Activated naive CD8-positive, alpha-beta T cell treated with anti-CD3 and anti-CD28 coated beads, Interleukin-2, amount 50 U/mL, for 24 hours (primary cell): Measurements from ENCODE around the gene WDFY3.
"Not testable (repeated sequence)": the region's sequence is repeated elsewhere in the genome, so short reads cannot be mapped to it uniquely, and the experiment has no call there.

Experiments
- ATAC-seq: fragments of 150-1000 bp; cut with Tn5 transposase; one replicate; pipeline ENCODE4 v1.10.0; 2021
- DNase-seq: peaks from one replicate; pipeline ENCODE4 v3.0.0; 2021
- H3K27ac Mint-ChIP-seq: one replicate; pipeline ENCODE4 v1.8.0; 2021; ENCODE audit warnings: mild to moderate bottlenecking, mixed read lengths
- H3K27me3 Mint-ChIP-seq: one replicate; pipeline ENCODE4 v1.8.0; 2021; ENCODE audit warnings: mixed read lengths
- H3K36me3 Mint-ChIP-seq: one replicate; pipeline ENCODE4 v1.8.0; 2021; ENCODE audit warnings: low read depth, mixed read lengths
- H3K4me1 Mint-ChIP-seq: one replicate; pipeline ENCODE4 v1.8.0; 2021; ENCODE audit warnings: mixed read lengths
- H3K4me3 Mint-ChIP-seq: one replicate; pipeline ENCODE4 v1.8.0; 2021; ENCODE audit warnings: mild to moderate bottlenecking, moderate library complexity, mixed read lengths
- H3K9me3 Mint-ChIP-seq: one replicate; pipeline ENCODE4 v1.8.0; 2021; ENCODE audit warnings: mixed read lengths

Gene WDFY3

DNA sequence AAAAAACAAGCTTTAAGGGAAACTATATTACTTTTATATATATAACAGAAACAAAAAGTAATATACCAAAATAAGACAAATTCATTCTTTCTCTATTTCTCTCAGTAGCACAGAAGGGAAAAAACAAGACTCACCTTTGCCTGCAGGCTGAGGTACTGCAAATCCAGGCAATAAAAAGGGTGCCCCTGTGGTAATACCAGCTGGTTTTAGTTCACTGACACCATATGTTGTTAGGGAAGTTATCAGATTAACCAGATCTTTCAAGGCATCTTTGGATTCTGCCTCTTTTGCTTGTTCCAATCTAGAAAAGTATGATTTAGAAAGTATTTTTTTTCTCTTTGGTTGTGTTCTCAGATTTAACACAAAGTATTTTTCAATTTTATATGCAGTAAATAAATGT is 139.8 kb downstream of the WDFY3 start:
- peaks cover 1% of the 10 kb centered on the region for H3K27me3 Mint-ChIP-seq

DNA sequence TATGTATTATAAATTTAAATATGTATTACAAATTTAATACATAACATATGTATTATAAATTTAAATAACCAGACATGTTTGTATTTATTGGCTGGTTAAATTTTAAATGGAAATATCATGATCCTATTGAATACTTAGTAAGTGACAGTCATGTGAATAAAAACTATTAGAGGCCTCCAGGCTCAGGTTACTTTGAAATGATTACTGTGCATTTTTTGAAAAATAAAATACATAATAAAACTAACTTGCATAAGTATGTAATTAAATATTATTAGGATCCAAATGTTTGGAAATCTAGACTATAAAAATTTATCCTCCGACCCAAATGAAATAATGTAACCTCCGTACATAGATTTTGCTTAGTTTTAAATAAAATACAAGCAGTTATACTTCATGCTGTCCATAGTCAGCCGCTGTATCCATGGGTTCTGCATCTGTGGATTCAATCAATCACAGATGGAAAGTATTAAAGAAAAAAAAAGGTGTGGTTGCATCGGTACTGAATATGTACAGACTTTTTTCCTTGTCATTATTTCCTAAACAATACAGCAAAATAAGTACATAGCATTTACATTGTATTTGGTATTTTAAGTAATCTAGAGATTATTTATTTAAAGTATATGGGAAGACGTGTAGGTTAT is 140.7 kb downstream of the WDFY3 start:
- Mint-ChIP-seq H3K27me3 (peaks cover 1% of the 10 kb centered on the region), H3K9me3 (no peaks in the 10 kb centered on the region), H3K4me1 (no peaks in the 10 kb centered on the region), H3K36me3 (no peaks in the 10 kb centered on the region), H3K27ac (no peak overlapping the region), H3K4me3 (no peak overlapping the region)
- DNase-seq (no peak), ATAC-seq (no peak)

More for the DNA sequence above, 139.8 kb downstream of the WDFY3 start:
- DNase-seq (no peak), ATAC-seq (no peak)
- Mint-ChIP-seq H3K9me3 (no peaks in the 10 kb centered on the region), H3K27ac (no peak overlapping the region), H3K36me3 (no peaks in the 10 kb centered on the region), H3K4me3 (no peak overlapping the region), H3K4me1 (no peaks in the 10 kb centered on the region)

DNA sequence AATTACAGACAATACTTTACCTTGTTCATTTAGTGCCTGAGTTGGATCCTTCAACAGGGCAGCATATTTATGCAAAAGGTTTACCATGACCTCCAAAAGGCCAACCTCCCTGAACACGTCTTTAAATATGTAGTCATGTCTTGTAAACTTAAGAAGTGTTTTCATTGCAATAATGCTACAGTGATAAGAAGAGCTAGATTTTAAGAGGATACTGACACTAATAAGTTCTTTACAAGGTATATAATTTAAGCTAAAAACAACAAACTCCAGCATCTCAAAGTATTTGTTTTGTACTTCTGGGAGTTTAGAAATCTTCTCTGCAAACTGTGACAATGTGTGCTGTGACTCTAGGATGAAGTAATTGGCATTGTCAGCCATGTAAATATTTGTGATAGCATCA is 145.4 kb downstream of the WDFY3 start:
- ATAC-seq, result no peak
- no peak for DNase-seq
- H3K4me1 Mint-ChIP-seq, result no peaks in the 10 kb centered on the region
- no peak overlapping the region for H3K27ac Mint-ChIP-seq
- H3K4me3 Mint-ChIP-seq, result no peak overlapping the region
- H3K36me3 Mint-ChIP-seq, result no peaks in the 10 kb centered on the region
- peaks cover 1% of the 10 kb centered on the region for H3K27me3 Mint-ChIP-seq
- H3K9me3 Mint-ChIP-seq, result no peaks in the 10 kb centered on the region

DNA sequence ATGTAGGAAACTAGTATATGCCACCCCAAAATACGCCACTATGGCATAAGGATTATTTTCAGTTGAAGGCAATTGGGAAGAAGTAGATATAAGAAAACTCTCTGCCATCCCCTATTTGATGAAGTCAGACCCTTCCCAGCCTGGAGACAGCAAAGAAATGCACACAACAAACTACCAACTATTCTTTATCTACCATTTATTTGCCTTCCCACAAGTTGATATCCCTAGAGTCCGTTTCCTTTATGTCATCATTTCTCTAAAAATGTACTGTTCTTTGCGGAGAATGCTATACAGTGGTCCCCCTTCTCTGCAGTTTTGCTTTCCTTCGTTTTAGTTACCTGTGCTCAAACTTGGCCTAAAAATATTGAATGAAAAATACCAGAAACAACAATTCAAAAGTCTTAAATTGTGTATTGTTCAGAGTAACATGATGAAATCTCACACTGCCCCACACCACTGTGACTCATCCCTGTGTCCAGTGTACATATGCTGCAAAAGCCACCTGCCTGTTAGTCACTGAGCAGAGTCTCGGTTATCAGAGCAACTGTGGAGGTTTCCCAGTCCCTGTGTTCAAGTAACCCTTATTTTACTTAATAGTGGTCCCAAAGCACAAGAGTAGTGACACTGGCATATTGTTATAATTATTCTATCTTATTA is 152.3 kb downstream of the WDFY3 start:
- Mint-ChIP-seq H3K4me3 (no peak overlapping the region), H3K36me3 (no peaks in the 10 kb centered on the region), H3K9me3 (no peaks in the 10 kb centered on the region), H3K27me3 (no peaks in the 10 kb centered on the region), H3K4me1 (no peaks in the 10 kb centered on the region), H3K27ac (no peak overlapping the region)
- DNase-seq, result no peak
- no peak for ATAC-seq

DNA sequence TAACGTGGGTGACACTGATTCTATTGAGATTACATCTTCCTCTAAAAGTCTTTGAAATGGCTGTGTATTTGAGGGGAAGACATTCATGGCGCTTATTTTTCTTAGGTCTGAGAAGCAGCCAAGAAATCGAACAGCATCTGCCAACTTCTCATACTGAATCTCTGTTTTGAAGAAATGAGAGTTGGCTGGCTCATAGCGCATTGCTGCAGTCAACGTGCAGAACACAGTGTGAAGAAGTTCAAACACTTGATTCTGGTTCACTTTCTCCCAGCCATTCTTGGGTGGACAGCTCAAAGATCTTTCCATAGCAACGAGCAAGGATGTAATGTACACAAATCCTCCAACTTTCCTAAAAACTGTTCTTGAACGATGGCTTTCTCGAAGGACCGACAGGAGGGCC is 156.5 kb downstream of the WDFY3 start:
- DNase-seq, result no peak
- H3K4me3 Mint-ChIP-seq, result no peak overlapping the region
- H3K27ac Mint-ChIP-seq, result no peak overlapping the region
- H3K36me3 Mint-ChIP-seq, result no peaks in the 10 kb centered on the region
- no peak for ATAC-seq
- H3K4me1 Mint-ChIP-seq, result no peaks in the 10 kb centered on the region
- H3K9me3 Mint-ChIP-seq, result no peaks in the 10 kb centered on the region
- no peaks in the 10 kb centered on the region for H3K27me3 Mint-ChIP-seq

DNA sequence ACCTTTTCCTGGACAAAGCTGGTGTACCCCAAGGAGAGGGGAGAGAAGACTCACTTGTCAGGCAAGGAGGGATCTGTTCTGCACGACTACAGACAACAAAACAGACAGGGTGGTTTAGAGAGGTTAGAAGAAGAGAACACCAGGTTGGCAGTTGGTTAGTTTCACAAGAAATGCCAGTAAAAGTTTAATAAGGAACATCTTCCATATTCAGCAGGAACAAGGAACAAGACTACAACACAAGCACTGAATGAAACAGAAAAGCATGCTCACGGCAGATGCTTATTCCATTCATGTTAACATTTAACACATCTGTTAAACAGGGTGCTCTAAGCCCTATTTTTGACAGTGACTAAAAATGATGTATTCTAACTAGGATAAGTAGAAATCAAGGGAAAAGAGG is 158.2 kb downstream of the WDFY3 start:
- Mint-ChIP-seq H3K36me3 (no peaks in the 10 kb centered on the region), H3K4me1 (no peaks in the 10 kb centered on the region), H3K4me3 (no peak overlapping the region), H3K27ac (no peak overlapping the region), H3K9me3 (no peaks in the 10 kb centered on the region), H3K27me3 (peaks cover 1% of the 10 kb centered on the region)
- no peak for ATAC-seq
- no peak for DNase-seq

DNA sequence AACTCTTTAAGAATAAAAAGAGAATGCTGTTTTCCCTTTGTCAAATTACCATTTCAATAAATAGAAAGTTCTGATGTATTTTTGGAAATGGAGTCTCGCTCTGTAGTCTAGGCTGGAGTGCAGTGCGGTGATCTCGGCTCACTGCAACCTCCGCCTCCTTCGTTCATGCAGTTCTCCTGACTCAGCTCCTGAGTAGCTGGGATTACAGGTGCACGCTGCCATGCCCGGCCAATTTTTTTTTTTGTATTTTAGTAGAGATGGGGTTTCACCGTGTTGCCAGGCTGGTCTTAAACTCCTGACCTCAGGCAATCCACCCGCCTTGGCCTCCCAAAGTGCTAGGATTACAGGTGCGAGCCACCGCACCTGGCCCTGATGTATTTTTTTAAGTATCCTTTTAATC is 159.9 kb downstream of the WDFY3 start:
- ATAC-seq, H3K9me3 Mint-ChIP-seq, H3K27me3 Mint-ChIP-seq, DNase-seq, H3K4me1 Mint-ChIP-seq, H3K36me3 Mint-ChIP-seq, H3K4me3 Mint-ChIP-seq, H3K27ac Mint-ChIP-seq: not testable (repeated sequence)

DNA sequence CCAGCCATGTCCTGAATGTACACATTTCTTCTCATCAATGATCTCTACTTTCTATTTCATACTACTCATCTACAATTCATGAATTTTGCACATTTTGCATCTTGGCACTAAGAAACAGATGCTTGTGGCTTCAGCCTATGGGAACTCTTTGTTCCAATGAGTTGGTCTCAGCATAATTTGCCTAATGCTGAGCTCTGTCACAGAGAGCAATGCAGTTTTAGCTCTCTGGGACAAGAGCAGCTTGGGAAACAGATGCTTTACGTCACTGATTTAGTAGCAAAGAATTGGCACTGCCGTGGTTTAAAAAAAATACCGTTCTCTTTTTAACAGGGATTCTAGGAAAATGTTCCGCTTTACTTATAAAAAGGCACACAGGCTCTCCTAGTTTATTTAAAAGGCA is 162.4 kb downstream of the WDFY3 start:
- ATAC-seq, result no peak
- Mint-ChIP-seq H3K4me3 (no peak overlapping the region), H3K4me1 (no peaks in the 10 kb centered on the region), H3K9me3 (no peaks in the 10 kb centered on the region), H3K36me3 (no peaks in the 10 kb centered on the region), H3K27me3 (peaks cover 1% of the 10 kb centered on the region), H3K27ac (no peak overlapping the region)
- DNase-seq, result no peak

DNA sequence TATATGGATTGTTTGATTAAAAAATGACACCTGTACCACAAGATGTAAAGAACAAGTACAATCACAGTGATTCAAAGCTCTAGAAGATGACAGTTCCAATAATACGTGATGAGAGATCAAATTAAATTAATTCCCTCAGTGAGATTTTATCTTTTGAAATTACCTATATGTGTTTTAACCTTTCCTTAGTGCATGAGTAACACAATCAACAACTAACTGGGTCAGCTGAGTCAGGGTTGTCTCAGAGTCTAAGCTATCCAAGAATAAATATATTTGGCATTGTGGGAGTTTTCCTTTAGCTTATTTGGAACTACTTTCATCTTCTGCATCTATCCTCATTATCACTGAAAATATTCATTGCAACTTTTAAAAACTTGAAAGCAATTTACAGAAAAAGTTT is 162.8 kb downstream of the WDFY3 start:
- Mint-ChIP-seq H3K36me3 (no peaks in the 10 kb centered on the region), H3K27me3 (peaks cover 1% of the 10 kb centered on the region), H3K27ac (no peak overlapping the region), H3K4me1 (no peaks in the 10 kb centered on the region), H3K4me3 (no peak overlapping the region), H3K9me3 (no peaks in the 10 kb centered on the region)
- DNase-seq (no peak), ATAC-seq (no peak)

DNA sequence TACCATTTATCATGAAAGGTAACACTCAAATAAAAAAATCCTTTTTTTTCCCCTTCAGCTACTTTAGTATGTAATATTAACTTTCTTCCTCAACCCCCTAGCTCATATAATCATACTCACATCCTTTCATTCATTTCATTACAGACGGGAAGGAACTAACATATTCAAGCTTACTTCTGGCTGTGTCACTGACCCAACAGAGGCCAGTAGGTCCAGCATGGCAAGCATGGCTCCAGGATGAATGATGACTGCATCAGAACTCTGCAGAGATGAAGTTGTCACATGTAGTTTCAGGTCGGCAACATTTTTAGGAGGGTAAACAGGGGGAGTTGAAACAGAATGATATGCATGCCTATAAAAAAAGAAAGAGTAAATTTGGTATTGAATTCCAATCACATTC is 163.4 kb downstream of the WDFY3 start:
- no peak overlapping the region for H3K4me3 Mint-ChIP-seq
- no peaks in the 10 kb centered on the region for H3K4me1 Mint-ChIP-seq
- no peak for DNase-seq
- H3K36me3 Mint-ChIP-seq, result no peaks in the 10 kb centered on the region
- ATAC-seq, result no peak
- H3K9me3 Mint-ChIP-seq, result no peaks in the 10 kb centered on the region
- peaks cover 1% of the 10 kb centered on the region for H3K27me3 Mint-ChIP-seq
- H3K27ac Mint-ChIP-seq, result no peak overlapping the region

DNA sequence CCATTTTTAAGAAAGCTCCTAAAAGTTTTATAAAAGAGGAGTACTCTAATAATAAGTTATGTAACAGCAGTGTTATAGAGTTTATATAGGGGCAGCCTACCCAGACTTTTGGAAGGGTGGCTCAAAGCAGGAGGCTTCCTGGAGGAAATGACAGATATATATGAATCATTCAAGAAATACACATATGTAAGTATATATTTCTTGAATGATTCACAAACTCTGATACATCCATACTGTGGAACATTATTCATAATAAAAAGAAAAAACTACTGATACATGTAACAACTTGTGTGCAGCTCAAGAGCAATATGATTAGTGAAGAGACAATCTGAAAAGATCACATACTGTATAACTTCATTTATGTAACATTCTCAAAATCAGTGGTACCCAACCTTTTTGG is 166.2 kb downstream of the WDFY3 start:
- H3K4me1 Mint-ChIP-seq, result no peaks in the 10 kb centered on the region
- H3K27me3 Mint-ChIP-seq, result peaks cover 1% of the 10 kb centered on the region
- no peaks in the 10 kb centered on the region for H3K36me3 Mint-ChIP-seq
- ATAC-seq (no peak), DNase-seq (no peak)
- no peak overlapping the region for H3K27ac Mint-ChIP-seq
- H3K9me3 Mint-ChIP-seq, result no peaks in the 10 kb centered on the region
- H3K4me3 Mint-ChIP-seq, result no peak overlapping the region

DNA sequence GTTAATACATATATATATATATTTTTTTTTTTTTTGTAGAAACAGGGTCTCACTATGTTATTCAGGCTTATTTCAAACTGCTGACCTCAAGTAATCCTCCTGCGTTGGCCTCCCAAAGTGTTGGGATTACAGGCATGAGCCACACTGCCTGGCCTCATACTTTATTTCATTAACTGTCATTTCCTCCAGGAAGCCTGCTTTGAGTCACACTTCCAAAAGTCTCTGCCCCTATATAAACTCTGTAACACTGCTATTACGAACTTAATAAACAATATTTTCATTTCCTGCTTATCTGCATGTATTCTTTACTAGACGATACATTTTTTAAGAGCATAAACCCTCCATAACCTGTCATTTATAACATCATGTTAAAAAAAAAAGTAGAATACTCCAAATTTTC is 167.2 kb downstream of the WDFY3 start:
- DNase-seq, result no peak
- H3K4me1 Mint-ChIP-seq, result no peaks in the 10 kb centered on the region
- H3K36me3 Mint-ChIP-seq, result no peaks in the 10 kb centered on the region
- no peak overlapping the region for H3K4me3 Mint-ChIP-seq
- H3K9me3 Mint-ChIP-seq, result no peaks in the 10 kb centered on the region
- ATAC-seq, result no peak
- no peaks in the 10 kb centered on the region for H3K27me3 Mint-ChIP-seq
- no peak overlapping the region for H3K27ac Mint-ChIP-seq

DNA sequence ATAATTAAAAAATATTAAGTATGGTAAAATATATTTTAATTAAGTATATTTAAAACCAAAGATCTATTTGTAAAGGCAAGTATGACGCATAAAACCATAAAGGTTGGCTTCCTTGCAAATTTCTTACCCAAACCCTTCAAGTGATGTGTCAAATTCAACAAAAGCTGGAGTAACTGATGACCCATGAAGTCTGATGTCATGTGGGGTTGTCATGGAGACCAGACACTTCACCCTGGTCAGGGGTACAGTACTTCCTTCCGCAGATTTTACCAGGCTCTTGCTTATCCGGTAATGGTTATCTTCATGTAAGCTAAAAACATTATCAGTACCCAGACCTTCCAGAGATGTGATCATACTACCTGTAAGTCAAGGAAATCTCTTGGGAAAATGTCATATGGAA is 170.1 kb downstream of the WDFY3 start:
- no peak for DNase-seq
- Mint-ChIP-seq H3K27ac (no peak overlapping the region), H3K36me3 (no peaks in the 10 kb centered on the region), H3K27me3 (no peaks in the 10 kb centered on the region), H3K4me3 (no peak overlapping the region), H3K9me3 (no peaks in the 10 kb centered on the region), H3K4me1 (no peaks in the 10 kb centered on the region)
- ATAC-seq, result no peak

DNA sequence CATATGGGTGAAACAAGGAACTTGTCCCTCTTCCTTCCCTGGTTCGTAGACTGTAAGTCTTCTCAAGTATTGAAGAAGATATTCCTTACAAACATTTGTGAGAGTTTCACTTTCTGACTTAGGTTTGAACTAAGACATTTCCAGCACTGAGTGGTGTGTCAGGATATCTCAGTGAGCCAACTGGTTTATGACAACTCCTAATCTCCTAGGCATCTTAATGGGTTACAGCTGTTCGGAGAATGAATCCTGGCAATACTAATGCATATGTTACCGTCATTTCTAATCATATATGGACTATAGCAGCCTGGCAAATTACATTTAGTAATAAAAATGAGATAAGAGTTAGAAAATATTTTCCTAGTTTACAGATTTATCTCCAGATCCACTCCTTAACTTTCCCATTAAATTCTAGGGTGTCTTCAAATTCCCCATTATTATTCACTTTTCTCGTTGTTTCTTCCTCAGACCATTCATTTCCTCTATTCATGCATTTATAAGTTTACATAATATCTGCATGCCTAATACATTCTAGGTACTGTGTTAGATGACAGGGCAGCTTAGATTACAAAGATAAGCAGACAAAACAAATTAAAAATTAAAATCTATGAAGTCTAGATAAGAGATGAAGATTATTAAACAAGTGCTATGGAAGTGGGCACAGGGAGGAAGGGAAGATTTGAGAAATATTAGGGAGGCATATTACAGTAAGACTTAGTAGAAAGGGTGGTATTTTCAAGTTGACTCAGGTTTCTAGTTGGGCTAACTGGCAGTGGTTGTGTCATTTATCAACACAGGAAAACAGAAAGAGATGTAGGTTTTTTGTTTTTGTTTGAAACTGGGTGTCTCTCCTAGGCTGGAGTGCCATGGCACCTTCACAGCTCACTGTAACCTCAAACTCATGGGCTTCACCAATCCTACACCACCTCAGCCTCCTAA is 173.9 kb downstream of the WDFY3 start:
- no peaks in the 10 kb centered on the region for H3K36me3 Mint-ChIP-seq
- H3K27me3 Mint-ChIP-seq, result no peaks in the 10 kb centered on the region
- H3K4me3 Mint-ChIP-seq, result no peak overlapping the region
- no peak overlapping the region for H3K27ac Mint-ChIP-seq
- no peak for ATAC-seq
- H3K4me1 Mint-ChIP-seq, result no peaks in the 10 kb centered on the region
- H3K9me3 Mint-ChIP-seq, result no peaks in the 10 kb centered on the region
- no peak for DNase-seq
